Upper lobe of left lung (tissue), 6 donors: ENCODE measurements around the gene SAP130. TPM values are rescaled to one million over a fixed set of nuclear protein-coding genes. Genes with fewer than 3 reads are reported as not detected.
A peak's percentile ranks its signal among the peaks of the same experiment; 100 is the strongest.

Source experiments
- ATAC-seq, 2 donors: fragments of 200-7000 bp; cut with Tn5 transposase; one replicate each; pipeline ENCODE4 v1.9.1; 2022; ENCODE audit warnings: mild to moderate bottlenecking in 2 of 2, moderate library complexity in 2 of 2; ENCODE audit not compliant: low FRiP score in 2 of 2
- DNase-seq, 2 donors: peaks; one replicate each; pipeline ENCODE4 v3.0.0-alpha.2; 2019 to 2020
- H3K27ac ChIP-seq, 4 donors: fragments of 200-600 bp; sonication (generic); one replicate each; pipeline ENCODE4 v1.5.1; 2016 to 2019
- H3K27me3 ChIP-seq, 4 donors: fragments of 200-600 bp; sonication (generic); one replicate each; pipeline ENCODE4 v1.5.1; 2017 to 2019
- H3K36me3 ChIP-seq, 4 donors: fragments of 200-600 bp; sonication (generic); one replicate each; pipeline ENCODE4 v1.5.1; 2016 to 2019
- H3K4me1 ChIP-seq, 4 donors: fragments of 200-600 bp; sonication (generic); one replicate each; pipeline ENCODE4 v1.5.1; 2018 to 2019
- H3K4me3 ChIP-seq, 4 donors: fragments of 200-600 bp; sonication (generic); one replicate each; pipeline ENCODE4 v1.5.1; 2017 to 2019; ENCODE audit warnings: mild to moderate bottlenecking in 2 of 4, moderate library complexity in 1 of 4
- H3K9me3 ChIP-seq, 4 donors: fragments of 200-600 bp; sonication (generic); one replicate each; pipeline ENCODE4 v1.5.1; 2018 to 2019
- EP300 ChIP-seq, 4 donors: sonication (generic); formaldehyde crosslinking; IDR thresholded peaks; one replicate each; pipeline ENCODE4 v1.5.1; 2017; ENCODE audit warnings: antibody characterized with exemption in 4 of 4, control low read depth in 2 of 4
- POLR2A ChIP-seq, 4 donors: fragments of 450-650 bp; IDR thresholded peaks; one replicate each; pipeline ENCODE4 v1.5.1; 2016 to 2017; ENCODE audit warnings: antibody characterized with exemption in 4 of 4, mild to moderate bottlenecking in 2 of 4
- POLR2AphosphoS5 ChIP-seq, 2 donors: sonication (generic); formaldehyde crosslinking; IDR thresholded peaks; one replicate each; pipeline ENCODE4 v1.5.1; 2017; ENCODE audit warnings: antibody characterized with exemption in 2 of 2
- WGBS, 2 donors: methylation state at CpG; one replicate each; pipeline ENCODE4 v1.1.5; 2017 to 2018; 5-methylcytosine and 5-hydroxymethylcytosine counted together
- total RNA-seq, 6 donors: library from RNA; depleted of rRNA in 4 of 6; stranded (reverse); fragments of >200 nt in 4 of 6; gene quantifications; one replicate each; pipeline versions ENCODE4 v1.1.0 to v1.2.1, GENCODE V29; 2016 to 2021
- TF ChIP-seq, protein P1 (sequence below), 6 experiments: fragments of 450-650 bp in 4 of 6; fragments of 200-600 bp in 2 of 6; sonication (generic) in 2 of 6; IDR thresholded peaks; one replicate each; pipeline ENCODE4 v1.5.1; 2016 to 2019; ENCODE audit warnings: antibody characterized with exemption in 6 of 6
- donor health status: DM: no; HTN: no; CAD: no; lungs with moderate emphysema.
- donor health status: DM: no; HTN: yes; CAD: no; lungs with severe emphysema.

The SAP130 gene
- 10 to 100 TPM in 4 of 6 donors, 1 to 10 TPM in 2; 9.8 to 20.7 (median 17.2) TPM for total RNA-seq

GRCh38 chr2:128027801-128028667 is at the start of gene SAP130:
Gene SAP130, minus strand, starts transcription at chr2:128028059. Its CDS starts 1,767 bp downstream, at chr2:128026292.
- peak within 1 kb of the TSS; percentile 81 to 100 (median 99) for H3K4me3 ChIP-seq
- peaks cover 3 to 18% (median 14%) of the 10 kb centered on the region in 4 donors for H3K4me1 ChIP-seq
- peak in 2 of 4 donors; percentile 47 to 76 for TF ChIP-seq POLR2A (IDR thresholded peaks at IDR 0.05)
- TF ChIP-seq, protein P1, sequence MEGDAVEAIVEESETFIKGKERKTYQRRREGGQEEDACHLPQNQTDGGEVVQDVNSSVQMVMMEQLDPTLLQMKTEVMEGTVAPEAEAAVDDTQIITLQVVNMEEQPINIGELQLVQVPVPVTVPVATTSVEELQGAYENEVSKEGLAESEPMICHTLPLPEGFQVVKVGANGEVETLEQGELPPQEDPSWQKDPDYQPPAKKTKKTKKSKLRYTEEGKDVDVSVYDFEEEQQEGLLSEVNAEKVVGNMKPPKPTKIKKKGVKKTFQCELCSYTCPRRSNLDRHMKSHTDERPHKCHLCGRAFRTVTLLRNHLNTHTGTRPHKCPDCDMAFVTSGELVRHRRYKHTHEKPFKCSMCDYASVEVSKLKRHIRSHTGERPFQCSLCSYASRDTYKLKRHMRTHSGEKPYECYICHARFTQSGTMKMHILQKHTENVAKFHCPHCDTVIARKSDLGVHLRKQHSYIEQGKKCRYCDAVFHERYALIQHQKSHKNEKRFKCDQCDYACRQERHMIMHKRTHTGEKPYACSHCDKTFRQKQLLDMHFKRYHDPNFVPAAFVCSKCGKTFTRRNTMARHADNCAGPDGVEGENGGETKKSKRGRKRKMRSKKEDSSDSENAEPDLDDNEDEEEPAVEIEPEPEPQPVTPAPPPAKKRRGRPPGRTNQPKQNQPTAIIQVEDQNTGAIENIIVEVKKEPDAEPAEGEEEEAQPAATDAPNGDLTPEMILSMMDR (IDR thresholded peaks at IDR 0.05), result peak in 2 of 6 experiments; percentile 10 to 23
- no peak for TF ChIP-seq EP300 (IDR thresholded peaks at IDR 0.05)
- peak; percentile 61 to 77 for TF ChIP-seq POLR2AphosphoS5 (IDR thresholded peaks at IDR 0.05)
- ATAC-seq (peak; percentile 96), DNase-seq (peak; percentile 99 to 100)
- H3K9me3 ChIP-seq, result peaks cover 0 to 3% (median 0%) of the 10 kb centered on the region in 4 donors
- peak within 1 kb of the TSS; percentile 94 to 99 (median 98) for H3K27ac ChIP-seq
- 0% methylated on average over 3 to 78 of the region's 106 CpGs for WGBS, 2 donors
- H3K27me3 ChIP-seq, result no peaks in the 10 kb centered on the region
- H3K36me3 ChIP-seq, result no peaks in the 10 kb centered on the region

- 90% methylated on average over 7 of the region's 7 CpGs for WGBS, 2 donors
- no peaks in the 10 kb centered on the region for H3K36me3 ChIP-seq
- TF ChIP-seq POLR2A (IDR thresholded peaks at IDR 0.05) (no peak), POLR2AphosphoS5 (IDR thresholded peaks at IDR 0.05) (no peak), EP300 (IDR thresholded peaks at IDR 0.05) (no peak)
- TF ChIP-seq, protein P1 (IDR thresholded peaks at IDR 0.05), result no peak
- no peaks in the 10 kb centered on the region for H3K9me3 ChIP-seq
- no peaks in the 10 kb centered on the region for H3K4me1 ChIP-seq
- DNase-seq, result no peak
- H3K27me3 ChIP-seq, result no peaks in the 10 kb centered on the region
- ATAC-seq, result no peak
- H3K4me3 ChIP-seq, result no peak overlapping the region
- H3K27ac ChIP-seq, result no peak overlapping the region
Measured at GRCh38 chr2:128076461-128077106, 48.7 kb upstream of the SAP130 start.

GRCh38 chr2:128073278-128073677 is 45.4 kb upstream of the SAP130 start:
- no peak for ATAC-seq
- no peak for TF ChIP-seq EP300 (IDR thresholded peaks at IDR 0.05)
- no peak for TF ChIP-seq POLR2AphosphoS5 (IDR thresholded peaks at IDR 0.05)
- TF ChIP-seq, protein P1 (IDR thresholded peaks at IDR 0.05), result no peak
- no peak for TF ChIP-seq POLR2A (IDR thresholded peaks at IDR 0.05)
- no peaks in the 10 kb centered on the region for H3K9me3 ChIP-seq
- no peak overlapping the region for H3K27ac ChIP-seq
- no peaks in the 10 kb centered on the region for H3K27me3 ChIP-seq
- H3K4me3 ChIP-seq, result no peak overlapping the region
- no peak for DNase-seq
- no peaks in the 10 kb centered on the region for H3K36me3 ChIP-seq
- 77 to 91% methylated on average over 3 of the region's 3 CpGs for WGBS, 2 donors
- no peaks in the 10 kb centered on the region for H3K4me1 ChIP-seq

DNA sequence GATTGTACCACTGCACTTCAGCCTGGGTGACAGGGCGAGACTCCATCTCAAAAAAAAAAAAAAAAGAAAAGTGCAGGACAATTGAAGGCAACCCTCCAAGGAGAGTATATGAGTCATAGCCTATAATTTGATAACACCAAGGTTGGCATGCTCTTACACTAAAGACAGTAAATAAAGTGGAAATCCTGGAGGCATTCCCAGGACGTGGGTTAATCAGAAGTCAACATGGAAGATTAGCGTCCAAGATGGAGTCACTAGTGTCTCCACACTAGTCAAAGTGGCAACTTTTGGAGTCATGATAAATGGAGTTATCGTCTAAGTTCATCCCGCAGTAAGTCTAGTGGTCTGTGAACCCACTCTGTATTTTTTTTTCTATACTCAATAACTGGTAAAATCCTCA is 41.9 kb upstream of the SAP130 start:
- TF ChIP-seq, protein P1 (IDR thresholded peaks at IDR 0.05), result no peak
- TF ChIP-seq POLR2AphosphoS5 (IDR thresholded peaks at IDR 0.05) (no peak), EP300 (IDR thresholded peaks at IDR 0.05) (no peak), POLR2A (IDR thresholded peaks at IDR 0.05) (no peak)
- Histone ChIP-seq H3K27ac (no peak overlapping the region), H3K4me3 (no peak overlapping the region), H3K27me3 (no peaks in the 10 kb centered on the region), H3K9me3 (no peaks in the 10 kb centered on the region), H3K4me1 (no peaks in the 10 kb centered on the region), H3K36me3 (no peaks in the 10 kb centered on the region)
- WGBS, 2 donors, result 70 to 77% methylated on average over 5 of the region's 5 CpGs
- DNase-seq (no peak), ATAC-seq (no peak)
